DMS 273 treated with DMSO at 0.1 percent for 48 hours (cell line): ENCODE results near the gene ROR2.

Source experiments
- DNase-seq: peaks from one replicate; lab custom pipeline; 2025; lab: John Stamatoyannopoulos, UW

Gene ROR2

GRCh38 chr9:91841591-91841990, 108.4 kb downstream of the ROR2 start:
- no peak for DNase-seq

GRCh38 chr9:91840882-91841281, 109.1 kb downstream of the ROR2 start:
- DNase-seq: no peak

- DNase-seq: no peak
Measured at GRCh38 chr9:91840469-91840868, 109.6 kb downstream of the ROR2 start.

GRCh38 chr9:91839926-91840465, 110.0 kb downstream of the ROR2 start:
- no peak for DNase-seq

- peak; percentile 48 for DNase-seq
Measured at GRCh38 chr9:91837981-91838731, 111.9 kb downstream of the ROR2 start.

- DNase-seq: no peak
Measured at GRCh38 chr9:91836515-91836914, 113.5 kb downstream of the ROR2 start.

GRCh38 chr9:91835632-91836031, 114.4 kb downstream of the ROR2 start:
- no peak for DNase-seq

GRCh38 chr9:91835216-91835615, 114.8 kb downstream of the ROR2 start:
- no peak for DNase-seq

GRCh38 chr9:91834740-91835139, 115.3 kb downstream of the ROR2 start:
- DNase-seq: no peak

- DNase-seq: no peak
Measured at GRCh38 chr9:91833878-91834255, 116.2 kb downstream of the ROR2 start.

GRCh38 chr9:91833096-91833877, 116.7 kb downstream of the ROR2 start:
- DNase-seq: no peak

- no peak for DNase-seq
Measured at GRCh38 chr9:91832322-91832721, 117.7 kb downstream of the ROR2 start.

GRCh38 chr9:91825866-91826265, 124.2 kb downstream of the ROR2 start:
- DNase-seq: no peak

GRCh38 chr9:91825422-91825821, 124.6 kb downstream of the ROR2 start:
- DNase-seq: no peak

- DNase-seq: no peak
Measured at GRCh38 chr9:91824601-91825305, 125.3 kb downstream of the ROR2 start.

GRCh38 chr9:91824151-91824550, 125.9 kb downstream of the ROR2 start:
- no peak for DNase-seq

GRCh38 chr9:91820949-91821880, 128.8 kb downstream of the ROR2 start:
- no peak for DNase-seq

GRCh38 chr9:91820126-91820750, 129.8 kb downstream of the ROR2 start:
- no peak for DNase-seq

- DNase-seq: no peak
Measured at GRCh38 chr9:91818647-91819403, 131.2 kb downstream of the ROR2 start.

- DNase-seq: no peak
Measured at GRCh38 chr9:91818225-91818585, 131.8 kb downstream of the ROR2 start.
